ENCODE measurements around the gene PDE4A.

DNA sequence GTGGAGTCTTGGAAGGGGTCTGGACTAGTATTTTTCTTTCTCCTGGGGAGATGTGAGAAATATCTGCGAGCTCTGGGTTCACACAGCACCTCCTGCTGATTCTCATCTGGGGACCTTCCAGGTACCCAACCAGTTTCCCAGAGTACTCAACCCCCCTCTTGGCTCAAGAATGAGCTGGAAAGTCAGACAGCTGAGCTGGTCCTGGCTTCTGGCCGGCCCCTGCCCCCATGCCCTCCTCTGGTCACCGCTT, 2.2 kb upstream of the PDE4A start:
- no peak for TF ChIP-seq SUZ12 (IDR thresholded peaks at IDR 0.05)
- TF ChIP-seq TARDBP (IDR thresholded peaks at IDR 0.05): no peak
- no peak for TF ChIP-seq FOXM1 (IDR thresholded peaks at IDR 0.05; ENCODE audit: borderline replicate concordance)
- no peak for TF ChIP-seq HDGF (IDR thresholded peaks at IDR 0.05; ENCODE audit: borderline replicate concordance)

Measured in HEK293T (cell line).